ENCODE results near the gene DHFR.

GRCh38 chr5:80689627-80690026, 34.8 kb upstream of the DHFR start:
- TF ChIP-seq CTCF (IDR thresholded peaks at IDR 0.05) (no peak), ZFX (IDR thresholded peaks at IDR 0.05; ENCODE audit: borderline replicate concordance) (no peak)
